ENCODE data around the gene VPS52.

DNA sequence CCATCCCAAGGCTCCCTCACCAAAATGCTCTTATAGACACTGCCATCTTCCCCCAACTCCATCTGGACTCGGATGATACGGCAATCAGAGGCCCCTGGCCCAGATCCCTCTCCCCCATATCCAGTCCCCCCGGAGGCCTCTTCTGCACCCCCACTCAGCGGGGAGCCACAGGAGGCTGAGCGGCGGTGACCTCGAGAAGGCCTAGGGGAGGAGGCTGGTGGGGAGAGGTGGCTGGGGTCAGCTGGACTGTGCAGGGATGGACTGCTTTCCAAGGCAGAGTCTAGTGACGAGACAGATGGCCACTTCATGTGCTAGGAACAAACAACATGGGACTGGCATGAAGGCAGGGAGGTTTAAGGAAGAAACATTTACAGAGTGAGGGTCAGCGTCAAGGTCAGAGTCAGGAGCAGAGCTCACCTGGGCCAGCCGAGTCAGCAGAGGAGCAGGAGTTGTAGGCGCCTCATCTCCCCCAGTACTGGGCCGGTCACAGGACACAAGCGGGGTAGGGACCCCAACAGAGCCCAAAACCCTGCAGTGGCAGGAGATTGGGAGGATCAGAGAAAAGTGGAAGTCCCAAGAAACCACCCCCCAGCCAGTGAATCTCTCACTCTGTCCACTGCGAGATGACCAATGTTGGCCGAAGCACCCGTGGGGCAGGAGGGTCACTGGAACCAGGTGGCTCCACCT, 21.5 kb upstream of the VPS52 start:
- TF ChIP-seq, protein P1, sequence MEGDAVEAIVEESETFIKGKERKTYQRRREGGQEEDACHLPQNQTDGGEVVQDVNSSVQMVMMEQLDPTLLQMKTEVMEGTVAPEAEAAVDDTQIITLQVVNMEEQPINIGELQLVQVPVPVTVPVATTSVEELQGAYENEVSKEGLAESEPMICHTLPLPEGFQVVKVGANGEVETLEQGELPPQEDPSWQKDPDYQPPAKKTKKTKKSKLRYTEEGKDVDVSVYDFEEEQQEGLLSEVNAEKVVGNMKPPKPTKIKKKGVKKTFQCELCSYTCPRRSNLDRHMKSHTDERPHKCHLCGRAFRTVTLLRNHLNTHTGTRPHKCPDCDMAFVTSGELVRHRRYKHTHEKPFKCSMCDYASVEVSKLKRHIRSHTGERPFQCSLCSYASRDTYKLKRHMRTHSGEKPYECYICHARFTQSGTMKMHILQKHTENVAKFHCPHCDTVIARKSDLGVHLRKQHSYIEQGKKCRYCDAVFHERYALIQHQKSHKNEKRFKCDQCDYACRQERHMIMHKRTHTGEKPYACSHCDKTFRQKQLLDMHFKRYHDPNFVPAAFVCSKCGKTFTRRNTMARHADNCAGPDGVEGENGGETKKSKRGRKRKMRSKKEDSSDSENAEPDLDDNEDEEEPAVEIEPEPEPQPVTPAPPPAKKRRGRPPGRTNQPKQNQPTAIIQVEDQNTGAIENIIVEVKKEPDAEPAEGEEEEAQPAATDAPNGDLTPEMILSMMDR (IDR thresholded peaks at IDR 0.05; ENCODE audit: insufficient read depth, low read length) = no peak
- TF ChIP-seq POLR2AphosphoS5 (IDR thresholded peaks at IDR 0.05; ENCODE audit: low read depth) = no peak

All from HL-60 (cell line).